Brain microvascular endothelial cell (primary cell): ENCODE measurements around the gene RIMBP2.

Source experiments
- DNase-seq: peaks from one replicate; pipeline ENCODE4 v3.0.0-alpha.2; 2020
- H3K27ac ChIP-seq: fragments of 250-450 bp; sonication (Bioruptor Pico); 2 replicates; pipeline ENCODE4 v1.5.1; 2020; ENCODE audit warnings: mild to moderate bottlenecking, moderate library complexity
- H3K27me3 ChIP-seq: fragments of 250-450 bp; sonication (Bioruptor Pico); replicated peaks from 2 replicates; pipeline ENCODE4 v1.5.1; 2020; ENCODE audit warnings: mild to moderate bottlenecking
- H3K36me3 ChIP-seq: fragments of 250-450 bp; sonication (Bioruptor Pico); replicated peaks from 2 replicates; pipeline ENCODE4 v1.5.1; 2020; ENCODE audit warnings: mild to moderate bottlenecking
- H3K4me3 ChIP-seq: 2 replicates; pipeline ENCODE4 v1.5.1; 2011; ENCODE audit warnings: low read depth, mild to moderate bottlenecking, control low read depth, low read length, moderate library complexity
- in situ Hi-C: cut with HindIII; loops from 2 replicates; pipeline ENCODE4 v1.10.0; 2017; ENCODE audit warnings: low sequenced_read_pairs, low pct_ligation_motif_present
- TF ChIP-seq, protein P1 (sequence below): IDR thresholded peaks from 2 replicates; pipeline ENCODE4 v1.5.1; 2011; ENCODE audit warnings: low read depth, mild to moderate bottlenecking, moderate library complexity, low read length, control low read depth, inconsistent platforms; ENCODE audit errors: missing control alignments

The RIMBP2 gene

GRCh38 chr12:130441771-130442760 lies 274.0 kb downstream of the RIMBP2 start:
- no peak for DNase-seq
- Histone ChIP-seq H3K27me3 (no peaks in the 10 kb centered on the region), H3K27ac (no peak overlapping the region), H3K36me3 (no peaks in the 10 kb centered on the region), H3K4me3 (no peak overlapping the region)
- TF ChIP-seq, protein P1, sequence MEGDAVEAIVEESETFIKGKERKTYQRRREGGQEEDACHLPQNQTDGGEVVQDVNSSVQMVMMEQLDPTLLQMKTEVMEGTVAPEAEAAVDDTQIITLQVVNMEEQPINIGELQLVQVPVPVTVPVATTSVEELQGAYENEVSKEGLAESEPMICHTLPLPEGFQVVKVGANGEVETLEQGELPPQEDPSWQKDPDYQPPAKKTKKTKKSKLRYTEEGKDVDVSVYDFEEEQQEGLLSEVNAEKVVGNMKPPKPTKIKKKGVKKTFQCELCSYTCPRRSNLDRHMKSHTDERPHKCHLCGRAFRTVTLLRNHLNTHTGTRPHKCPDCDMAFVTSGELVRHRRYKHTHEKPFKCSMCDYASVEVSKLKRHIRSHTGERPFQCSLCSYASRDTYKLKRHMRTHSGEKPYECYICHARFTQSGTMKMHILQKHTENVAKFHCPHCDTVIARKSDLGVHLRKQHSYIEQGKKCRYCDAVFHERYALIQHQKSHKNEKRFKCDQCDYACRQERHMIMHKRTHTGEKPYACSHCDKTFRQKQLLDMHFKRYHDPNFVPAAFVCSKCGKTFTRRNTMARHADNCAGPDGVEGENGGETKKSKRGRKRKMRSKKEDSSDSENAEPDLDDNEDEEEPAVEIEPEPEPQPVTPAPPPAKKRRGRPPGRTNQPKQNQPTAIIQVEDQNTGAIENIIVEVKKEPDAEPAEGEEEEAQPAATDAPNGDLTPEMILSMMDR: no peak
- in situ Hi-C loops: no loop called here

DNA sequence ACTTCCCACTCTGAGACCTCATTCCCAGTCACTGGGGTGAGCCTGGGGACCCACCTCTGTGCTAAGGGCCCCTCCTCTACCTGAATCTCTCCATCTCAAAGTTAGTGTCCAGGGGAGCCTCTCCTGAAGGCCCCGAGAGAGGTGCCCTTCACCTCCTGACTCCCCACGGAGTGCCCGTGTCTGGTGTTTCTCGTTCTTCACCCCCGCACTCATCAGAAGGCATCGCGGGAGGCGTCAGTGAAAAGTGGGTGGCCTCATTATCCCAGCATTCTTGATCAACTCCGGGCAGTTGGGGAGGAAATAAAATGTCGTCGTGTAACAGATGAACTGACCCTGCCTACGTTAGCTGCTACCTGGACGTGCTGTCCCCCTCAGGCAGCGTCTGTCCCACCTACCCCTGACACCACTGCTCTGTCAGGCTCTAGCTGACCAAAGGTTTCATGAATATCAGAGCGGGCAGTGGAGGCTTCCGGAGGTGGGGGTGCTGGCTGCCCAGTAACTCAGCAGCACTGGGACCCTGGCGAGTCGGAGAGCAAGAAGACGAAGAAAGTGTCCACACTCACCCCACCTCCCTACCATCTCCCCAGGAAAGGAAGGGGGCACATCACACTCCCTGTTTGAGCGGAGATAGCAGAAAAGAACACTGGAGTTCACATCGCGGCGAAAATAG lies 275.6 kb downstream of the RIMBP2 start:
- H3K4me3 ChIP-seq: no peak overlapping the region
- TF ChIP-seq, protein P1: no peak
- H3K36me3 ChIP-seq: no peaks in the 10 kb centered on the region
- H3K27ac ChIP-seq: no peak overlapping the region
- no peak for DNase-seq
- in situ Hi-C loops: no loop called here
- no peaks in the 10 kb centered on the region for H3K27me3 ChIP-seq

- Histone ChIP-seq H3K36me3 (no peaks in the 10 kb centered on the region), H3K4me3 (no peak overlapping the region), H3K27me3 (no peaks in the 10 kb centered on the region), H3K27ac (no peak overlapping the region)
- no peak for DNase-seq
- TF ChIP-seq, protein P1: no peak
- in situ Hi-C loops: no loop called here
These were observed 276.8 kb downstream of the RIMBP2 start for GRCh38 chr12:130439250-130439649.

GRCh38 chr12:130438711-130439110 lies 277.4 kb downstream of the RIMBP2 start:
- Histone ChIP-seq H3K36me3 (no peaks in the 10 kb centered on the region), H3K4me3 (no peak overlapping the region), H3K27ac (no peak overlapping the region), H3K27me3 (no peaks in the 10 kb centered on the region)
- TF ChIP-seq, protein P1: no peak
- DNase-seq: no peak
- in situ Hi-C loops: no loop called here

DNA sequence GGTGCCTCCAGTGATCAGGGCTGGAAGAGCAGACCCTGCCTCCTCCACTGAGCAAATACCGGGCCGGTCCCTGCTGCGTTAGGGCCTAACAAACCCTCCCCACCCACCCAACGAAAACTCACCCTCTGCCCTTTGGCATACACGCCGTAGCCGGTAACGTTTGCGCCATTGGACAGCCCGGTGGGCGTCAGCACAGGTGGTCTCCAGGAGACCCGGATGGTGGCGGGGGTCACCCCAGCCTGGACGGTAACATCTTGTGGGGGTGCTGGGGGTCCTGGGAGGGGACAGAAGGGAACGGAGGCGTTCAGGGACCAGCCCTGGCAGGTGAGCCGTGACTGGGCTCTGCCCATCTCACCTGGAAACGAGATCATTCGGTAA lies 277.9 kb downstream of the RIMBP2 start:
- TF ChIP-seq, protein P1: no peak
- Histone ChIP-seq H3K36me3 (no peaks in the 10 kb centered on the region), H3K4me3 (no peak overlapping the region), H3K27me3 (no peaks in the 10 kb centered on the region), H3K27ac (no peak overlapping the region)
- in situ Hi-C loops: no loop called here
- DNase-seq: no peak
